ENCODE measurements around the gene DACH1. TPM values are rescaled to one million over a fixed set of nuclear protein-coding genes. Genes with fewer than 3 reads are reported as not detected.

Gene DACH1
- total and polyA plus RNA-seq, 9 of the 15 experiments (the other 6 are each of a cell fraction or from before 2014, with no cell fraction given), result 0.04 to 0.07 (median 0.04) TPM; not detected in 2

DNA sequence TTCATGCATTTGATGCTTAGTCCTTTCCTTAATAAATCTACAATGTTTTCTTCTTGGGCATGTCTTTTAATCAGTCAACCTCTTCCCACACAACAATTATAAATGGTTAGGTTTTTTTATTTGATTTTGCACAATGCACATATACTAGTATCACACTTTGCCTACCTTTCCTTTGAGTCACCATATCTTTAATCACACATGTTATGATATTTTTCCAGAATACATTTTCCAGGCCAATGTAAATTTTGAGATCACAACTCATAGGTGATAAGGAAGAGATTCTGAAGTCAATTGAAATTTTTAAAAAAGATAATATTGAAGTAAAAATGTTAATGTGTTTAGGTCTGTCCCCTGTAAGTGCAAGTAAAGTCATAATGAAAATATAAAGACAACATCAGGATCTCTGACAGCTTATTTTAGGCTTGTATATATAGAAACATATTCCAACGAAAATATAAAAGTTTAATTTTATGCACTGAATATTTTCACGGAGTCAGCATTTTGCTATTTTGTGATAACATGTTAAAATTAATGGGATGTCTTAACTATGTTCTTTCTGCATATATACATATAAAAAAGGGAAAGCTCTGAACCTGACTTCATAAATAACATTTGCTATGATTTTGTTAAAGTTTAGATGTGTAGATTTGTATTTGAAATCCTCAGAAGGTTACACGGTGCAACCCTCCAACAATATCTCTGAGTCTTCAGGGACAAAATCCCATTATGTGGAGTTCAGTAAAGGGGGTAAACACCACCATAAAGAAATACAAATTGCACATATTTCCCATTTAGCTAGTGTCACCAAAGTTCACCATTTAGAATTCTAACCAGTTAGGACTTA is 351.9 kb downstream of the DACH1 start:
- CTCF ChIA-PET (ENCODE audit: low intra/inter-chr PET ratio), result no interaction called here
- no TSS peak for BruUV-seq (replicated peaks)
- POLR2A ChIA-PET, result no interaction called here
- no peak overlapping the region for H3K4me3 ChIP-seq
- H3K9me3 ChIP-seq (replicated peaks; ENCODE audit: control insufficient read depth, insufficient read depth, low read depth, low read length), result no peaks in the 10 kb centered on the region
- intact Hi-C loops (cut with micrococcal nuclease), result no loop called here
- no peaks in the 10 kb centered on the region for H4K20me1 ChIP-seq (replicated peaks; ENCODE audit: control insufficient read depth, insufficient read depth, low read length)
- no peak overlapping the region for H2AFZ ChIP-seq (ENCODE audit: low read depth, low read length)
- no peak for DNase-seq (ENCODE audit: extremely low read depth in 1 of 4, low spot score in 3 of 4)
- H3K4me2 ChIP-seq (ENCODE audit: insufficient read depth, low read length), result no peak overlapping the region
- FAIRE-seq, result no peak
- no peaks in the 10 kb centered on the region for H3K9me1 ChIP-seq (ENCODE audit: control insufficient read depth, insufficient read depth, low read length)
- H3K4me1 ChIP-seq (replicated peaks in 1 of 2; ENCODE audit: control insufficient read depth in 2 of 2, insufficient read depth in 2 of 2, low read length in 2 of 2), result no peaks in the 10 kb centered on the region
- no peaks in the 10 kb centered on the region for H3K36me3 ChIP-seq (ENCODE audit: control insufficient read depth, insufficient read depth, low read length)
- no peak overlapping the region for H3K9ac ChIP-seq (ENCODE audit: insufficient read depth in 1 of 2, low read depth in 2 of 2, low read length in 2 of 2)
- no peaks in the 10 kb centered on the region for H3K27me3 ChIP-seq (ENCODE audit: control insufficient read depth in 2 of 2, insufficient read depth in 2 of 2, low read length in 2 of 2)
- H3K27ac ChIP-seq (ENCODE audit: extremely low read depth, low read depth, low read length), result no peak overlapping the region
- TF ChIP-seq ZNF316 (IDR thresholded peaks at IDR 0.05) (peak; percentile 8; the same call in 1 of the 2 replicates), EP400 (IDR thresholded peaks at IDR 0.05) (no peak)
- H3K79me2 ChIP-seq (ENCODE audit: control insufficient read depth, insufficient read depth, low read length), result no peaks in the 10 kb centered on the region
- 0% methylated on average over 3 of the region's 3 CpGs for WGBS (ENCODE audit: insufficient coverage, low coverage, missing lambda C conversion rate)
- ATAC-seq, result no peak
- in situ Hi-C loops (cut with MboI), result no loop called here

DNA sequence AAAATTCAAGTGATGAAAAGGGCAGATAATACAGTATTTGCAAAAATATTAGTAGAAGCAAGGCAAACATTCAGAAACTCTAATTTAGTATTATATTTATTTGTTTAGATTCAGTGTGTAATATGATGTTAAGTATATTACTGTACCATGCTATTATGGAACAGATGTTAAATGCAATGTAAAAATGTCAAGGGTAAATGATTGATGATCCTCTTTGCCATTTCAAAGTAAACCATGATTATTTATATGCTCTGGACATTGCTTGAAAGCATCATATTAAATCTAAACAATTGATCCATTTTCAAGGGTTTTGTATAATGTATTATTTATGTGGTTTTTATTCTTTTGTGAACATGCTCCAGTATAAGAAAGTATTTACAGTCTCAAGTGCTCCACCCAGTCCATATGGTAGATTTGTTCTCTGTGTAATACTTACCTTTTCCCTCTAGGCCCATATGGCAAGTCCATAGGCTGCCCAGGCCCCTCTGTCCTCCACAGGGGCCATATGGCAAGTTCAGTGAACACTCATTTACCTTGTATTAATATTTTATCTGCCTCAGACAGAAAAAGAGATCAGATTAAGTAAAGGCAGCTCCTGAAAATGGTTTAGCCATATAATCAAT is 353.5 kb downstream of the DACH1 start:
- Histone ChIP-seq H3K27ac (ENCODE audit: extremely low read depth, low read depth, low read length) (no peak overlapping the region), H3K4me3 (no peak overlapping the region), H3K36me3 (ENCODE audit: control insufficient read depth, insufficient read depth, low read length) (no peaks in the 10 kb centered on the region), H3K9me1 (ENCODE audit: control insufficient read depth, insufficient read depth, low read length) (no peaks in the 10 kb centered on the region), H2AFZ (ENCODE audit: low read depth, low read length) (no peak overlapping the region), H3K4me1 (replicated peaks in 1 of 2; ENCODE audit: control insufficient read depth in 2 of 2, insufficient read depth in 2 of 2, low read length in 2 of 2) (no peaks in the 10 kb centered on the region), H4K20me1 (replicated peaks; ENCODE audit: control insufficient read depth, insufficient read depth, low read length) (no peaks in the 10 kb centered on the region), H3K27me3 (ENCODE audit: control insufficient read depth in 2 of 2, insufficient read depth in 2 of 2, low read length in 2 of 2) (no peaks in the 10 kb centered on the region), H3K4me2 (ENCODE audit: insufficient read depth, low read length) (no peak overlapping the region), H3K9ac (ENCODE audit: insufficient read depth in 1 of 2, low read depth in 2 of 2, low read length in 2 of 2) (no peak overlapping the region), H3K79me2 (ENCODE audit: control insufficient read depth, insufficient read depth, low read length) (no peaks in the 10 kb centered on the region), H3K9me3 (replicated peaks; ENCODE audit: control insufficient read depth, insufficient read depth, low read depth, low read length) (no peaks in the 10 kb centered on the region)
- POLR2A ChIA-PET, result no interaction called here
- in situ Hi-C loops (cut with MboI), result no loop called here
- no peak for ATAC-seq
- CTCF ChIA-PET (ENCODE audit: low intra/inter-chr PET ratio), result no interaction called here
- BruUV-seq (replicated peaks), result no TSS peak
- intact Hi-C loops (cut with micrococcal nuclease), result no loop called here
- no peak for FAIRE-seq
- DNase-seq (ENCODE audit: extremely low read depth in 1 of 4, low spot score in 3 of 4), result no peak
- no peak for TF ChIP-seq BDP1 (IDR thresholded peaks at IDR 0.05; ENCODE audit: insufficient read depth, insufficient read length)
- TF ChIP-seq PCBP1 (IDR thresholded peaks at IDR 0.05; ENCODE audit: low read depth, low read length, poor library complexity, severe bottlenecking), result no peak
- TF ChIP-seq TCFL5 (CRISPR knock-in tag; conservative IDR thresholded peaks at IDR 0.05), result no peak
- TF ChIP-seq, protein P1, sequence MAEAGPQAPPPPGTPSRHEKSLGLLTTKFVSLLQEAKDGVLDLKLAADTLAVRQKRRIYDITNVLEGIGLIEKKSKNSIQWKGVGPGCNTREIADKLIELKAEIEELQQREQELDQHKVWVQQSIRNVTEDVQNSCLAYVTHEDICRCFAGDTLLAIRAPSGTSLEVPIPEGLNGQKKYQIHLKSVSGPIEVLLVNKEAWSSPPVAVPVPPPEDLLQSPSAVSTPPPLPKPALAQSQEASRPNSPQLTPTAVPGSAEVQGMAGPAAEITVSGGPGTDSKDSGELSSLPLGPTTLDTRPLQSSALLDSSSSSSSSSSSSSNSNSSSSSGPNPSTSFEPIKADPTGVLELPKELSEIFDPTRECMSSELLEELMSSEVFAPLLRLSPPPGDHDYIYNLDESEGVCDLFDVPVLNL (CRISPR knock-in tag; IDR thresholded peaks at IDR 0.05; ENCODE audit: low read depth), result no peak
- TF ChIP-seq XRCC4 (IDR thresholded peaks at IDR 0.05; ENCODE audit: extremely low read depth, insufficient read depth, insufficient read length), result no peak
- no peak for TF ChIP-seq HIVEP1 (CRISPR knock-in tag; IDR thresholded peaks at IDR 0.05)
- TF ChIP-seq, protein P2, sequence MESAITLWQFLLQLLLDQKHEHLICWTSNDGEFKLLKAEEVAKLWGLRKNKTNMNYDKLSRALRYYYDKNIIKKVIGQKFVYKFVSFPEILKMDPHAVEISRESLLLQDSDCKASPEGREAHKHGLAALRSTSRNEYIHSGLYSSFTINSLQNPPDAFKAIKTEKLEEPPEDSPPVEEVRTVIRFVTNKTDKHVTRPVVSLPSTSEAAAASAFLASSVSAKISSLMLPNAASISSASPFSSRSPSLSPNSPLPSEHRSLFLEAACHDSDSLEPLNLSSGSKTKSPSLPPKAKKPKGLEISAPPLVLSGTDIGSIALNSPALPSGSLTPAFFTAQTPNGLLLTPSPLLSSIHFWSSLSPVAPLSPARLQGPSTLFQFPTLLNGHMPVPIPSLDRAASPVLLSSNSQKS (CRISPR knock-in tag; IDR thresholded peaks at IDR 0.05), result no peak
- TF ChIP-seq ZNF184 (CRISPR knock-in tag; IDR thresholded peaks at IDR 0.05), result no peak
- TF ChIP-seq FOS (IDR thresholded peaks at IDR 0.05; ENCODE audit: extremely low read depth, insufficient read length), result no peak

All from K562 (cell line).